Keratinocyte (primary cell): ENCODE data around the gene PEX11G. TPM values are rescaled to one million over a fixed set of nuclear protein-coding genes. Genes with fewer than 3 reads are reported as not detected.
A peak's percentile ranks its signal among the peaks of the same experiment; 100 is the strongest.

Experiments used
- DNase-seq: peaks from one replicate; pipeline ENCODE4 v3.0.0-alpha.2; 2011; ENCODE audit warnings: low read depth, missing footprints, low spot score
- FAIRE-seq: peaks from 2 replicates; lab custom pipeline; 2011; peaks lifted over from hg19 to GRCh38; lab: Jason Lieb, UNC
- H2AFZ ChIP-seq: 2 replicates; pipeline ENCODE4 v1.6.0; 2012; ENCODE audit warnings: low read length, control low read depth, inconsistent platforms; ENCODE audit not compliant: control insufficient read depth
- H3K27ac ChIP-seq: 2 replicates; pipeline ENCODE4 v1.5.1; 2011; ENCODE audit warnings: low read length; ENCODE audit not compliant: control insufficient read depth, insufficient read depth
- H3K27me3 ChIP-seq: 3 replicates; pipeline ENCODE4 v1.6.0; 2011; ENCODE audit warnings: low read length; ENCODE audit not compliant: control insufficient read depth, insufficient read depth; ENCODE audit errors: extremely low read depth
- H3K36me3 ChIP-seq, 2 experiments: 2 replicates in 1 of 2; 3 replicates in 1 of 2; pipeline ENCODE4 v1.5.1; 2011; ENCODE audit warnings: low read length in 2 of 2, mild to moderate bottlenecking in 1 of 2; ENCODE audit not compliant: control insufficient read depth in 2 of 2, insufficient read depth in 2 of 2; ENCODE audit errors: extremely low read depth in 1 of 2
- H3K4me1 ChIP-seq: 3 replicates; pipeline ENCODE4 v1.5.1; 2011; ENCODE audit warnings: low read length; ENCODE audit not compliant: control insufficient read depth, insufficient read depth; ENCODE audit errors: extremely low read depth
- H3K4me2 ChIP-seq: 3 replicates; pipeline ENCODE4 v1.6.0; 2011; ENCODE audit warnings: low read depth, low read length; ENCODE audit not compliant: control insufficient read depth, insufficient read depth; ENCODE audit errors: extremely low read depth
- H3K4me3 ChIP-seq, 3 experiments: fragments of 200-600 bp in 1 of 3; sonication (generic) in 1 of 3; 2 replicates in 2 of 3; 3 replicates in 1 of 3; pipeline ENCODE4 v1.5.1; 2011 to 2016; ENCODE audit warnings: low read length in 3 of 3, mild to moderate bottlenecking in 3 of 3, control low read depth in 2 of 3, inconsistent platforms in 1 of 3, low read depth in 1 of 3, mixed read lengths in 1 of 3, mixed run types in 1 of 3, moderate library complexity in 1 of 3; ENCODE audit not compliant: control insufficient read depth in 2 of 3, insufficient read depth in 2 of 3; ENCODE audit errors: extremely low read depth in 1 of 3
- H3K79me2 ChIP-seq: 2 replicates; pipeline ENCODE4 v1.6.0; 2012; ENCODE audit warnings: low read length; ENCODE audit not compliant: control insufficient read depth, insufficient read depth
- H3K9ac ChIP-seq: 3 replicates; pipeline ENCODE4 v1.6.0; 2011; ENCODE audit warnings: low read length; ENCODE audit not compliant: control insufficient read depth, insufficient read depth; ENCODE audit errors: extremely low read depth
- H3K9me1 ChIP-seq: 3 replicates; pipeline ENCODE4 v1.6.0; 2011; ENCODE audit warnings: low read length; ENCODE audit not compliant: control insufficient read depth, insufficient read depth; ENCODE audit errors: extremely low read depth
- H3K9me3 ChIP-seq: 2 replicates; pipeline ENCODE4 v1.5.1; 2012; ENCODE audit warnings: low read depth, low read length; ENCODE audit not compliant: control insufficient read depth
- H4K20me1 ChIP-seq: 3 replicates; pipeline ENCODE4 v1.6.0; 2011; ENCODE audit warnings: low read length; ENCODE audit not compliant: control insufficient read depth, insufficient read depth; ENCODE audit errors: extremely low read depth
- EZH2 ChIP-seq: IDR thresholded peaks from one replicate; pipeline ENCODE4 v1.6.1; 2012; ENCODE audit warnings: inconsistent platforms, mild to moderate bottlenecking, low read length, moderate library complexity
- dilution Hi-C: fragments of 300-500 bp; cut with MboI; formaldehyde crosslinking; loops from one replicate; pipeline ENCODE4 v1.7.0; 2020; ENCODE audit warnings: low sequenced_read_pairs; ENCODE audit not compliant: extremely low pct_ligation_motif_present
- polyA plus RNA-seq, 5 experiments: library from polyadenylated mRNA; depleted of rRNA in 3 of 5; stranded (reverse) in 3 of 5; stranded (forward) in 1 of 5; unstranded in 1 of 5; fragments of >200 nt; gene quantifications; 1 replicate in 1 of 5; 2 replicates in 3 of 5; 3 replicates in 1 of 5; pipeline versions ENCODE4 v1.2.1 to v1.2.3, GENCODE V29; 2011 to 2012; ENCODE audit warnings: missing spikeins in 2 of 5, low read depth in 1 of 5, low replicate concordance in 1 of 5
- TF ChIP-seq, protein P1 (sequence below), 3 experiments: IDR thresholded peaks in 1 of 3; conservative IDR thresholded peaks in 1 of 3; optimal IDR thresholded peaks in 1 of 3; 2 replicates in 2 of 3; 3 replicates in 1 of 3; pipeline versions ENCODE3 to v1.5.1; 2011; ENCODE audit warnings: low read length in 3 of 3, mild to moderate bottlenecking in 3 of 3, moderate library complexity in 2 of 3, control low read depth in 1 of 3, inconsistent platforms in 1 of 3; ENCODE audit not compliant: insufficient read depth in 2 of 3; ENCODE audit errors: extremely low read depth in 1 of 3

Gene PEX11G
- polyA plus RNA-seq, 1 donor (not counting 4 experiments of a cell fraction or from before 2014, with no cell fraction given): 1.1 TPM

DNA sequence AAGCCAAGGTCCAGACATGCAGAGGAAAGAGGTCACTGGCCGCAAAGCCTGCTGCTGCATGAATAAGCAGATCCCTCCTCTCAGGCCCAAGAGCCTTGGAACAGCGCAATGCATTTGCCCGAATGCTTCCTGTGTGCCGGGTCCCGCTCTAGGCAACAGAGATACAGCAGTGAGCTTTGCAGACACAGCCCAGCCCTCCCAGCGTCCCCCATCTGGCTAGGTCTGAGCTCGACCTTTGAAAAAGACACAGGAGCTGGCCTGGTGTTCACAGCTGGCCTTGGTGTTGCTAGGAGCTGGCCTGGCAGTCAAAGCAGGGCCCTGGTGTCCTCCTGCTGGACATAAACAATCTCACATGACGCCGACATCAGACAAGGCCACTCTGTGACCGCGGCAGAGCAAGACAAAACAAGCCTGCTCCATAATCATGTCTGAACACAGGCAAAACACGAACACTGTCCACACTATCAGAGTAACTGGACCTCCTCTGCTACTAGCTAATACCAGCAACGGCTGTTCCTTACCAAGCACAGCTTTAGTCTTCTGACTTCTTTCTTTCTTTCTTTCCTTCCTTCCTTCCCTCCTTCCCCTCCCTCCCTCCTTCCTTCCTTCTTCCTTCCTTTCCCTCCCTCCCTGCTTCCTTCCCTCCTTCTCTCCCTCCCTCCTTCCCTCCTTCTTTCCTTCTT, 5.7 kb upstream of the PEX11G start:
- Histone ChIP-seq H3K36me3 (no peaks in the 10 kb centered on the region), H3K79me2 (no peaks in the 10 kb centered on the region), H3K4me1 (peaks cover 6% of the 10 kb centered on the region), H4K20me1 (no peaks in the 10 kb centered on the region), H3K27me3 (peaks cover 6% of the 10 kb centered on the region), H3K9me1 (no peaks in the 10 kb centered on the region), H3K27ac (no peak overlapping the region), H2AFZ (peak overlapping the region; percentile 68), H3K9ac (peak overlapping the region; percentile 37), H3K4me2 (peak overlapping the region; percentile 12), H3K4me3 (no peak overlapping the region), H3K9me3 (no peaks in the 10 kb centered on the region)
- peak; percentile 53 for FAIRE-seq
- DNase-seq: no peak
- dilution Hi-C loops: no loop called here
- no peak for TF ChIP-seq EZH2
- TF ChIP-seq, protein P1, sequence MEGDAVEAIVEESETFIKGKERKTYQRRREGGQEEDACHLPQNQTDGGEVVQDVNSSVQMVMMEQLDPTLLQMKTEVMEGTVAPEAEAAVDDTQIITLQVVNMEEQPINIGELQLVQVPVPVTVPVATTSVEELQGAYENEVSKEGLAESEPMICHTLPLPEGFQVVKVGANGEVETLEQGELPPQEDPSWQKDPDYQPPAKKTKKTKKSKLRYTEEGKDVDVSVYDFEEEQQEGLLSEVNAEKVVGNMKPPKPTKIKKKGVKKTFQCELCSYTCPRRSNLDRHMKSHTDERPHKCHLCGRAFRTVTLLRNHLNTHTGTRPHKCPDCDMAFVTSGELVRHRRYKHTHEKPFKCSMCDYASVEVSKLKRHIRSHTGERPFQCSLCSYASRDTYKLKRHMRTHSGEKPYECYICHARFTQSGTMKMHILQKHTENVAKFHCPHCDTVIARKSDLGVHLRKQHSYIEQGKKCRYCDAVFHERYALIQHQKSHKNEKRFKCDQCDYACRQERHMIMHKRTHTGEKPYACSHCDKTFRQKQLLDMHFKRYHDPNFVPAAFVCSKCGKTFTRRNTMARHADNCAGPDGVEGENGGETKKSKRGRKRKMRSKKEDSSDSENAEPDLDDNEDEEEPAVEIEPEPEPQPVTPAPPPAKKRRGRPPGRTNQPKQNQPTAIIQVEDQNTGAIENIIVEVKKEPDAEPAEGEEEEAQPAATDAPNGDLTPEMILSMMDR (optimal IDR thresholded peaks at IDR 0.05 in 1 of 3, IDR thresholded peaks at IDR 0.05 in 1 of 3, conservative IDR thresholded peaks at IDR 0.05 in 1 of 3; ENCODE audit: extremely low read depth in 1 of 3, insufficient read depth in 2 of 3, low read length in 3 of 3): peak in 1 of 3 experiments; percentile 12

DNA sequence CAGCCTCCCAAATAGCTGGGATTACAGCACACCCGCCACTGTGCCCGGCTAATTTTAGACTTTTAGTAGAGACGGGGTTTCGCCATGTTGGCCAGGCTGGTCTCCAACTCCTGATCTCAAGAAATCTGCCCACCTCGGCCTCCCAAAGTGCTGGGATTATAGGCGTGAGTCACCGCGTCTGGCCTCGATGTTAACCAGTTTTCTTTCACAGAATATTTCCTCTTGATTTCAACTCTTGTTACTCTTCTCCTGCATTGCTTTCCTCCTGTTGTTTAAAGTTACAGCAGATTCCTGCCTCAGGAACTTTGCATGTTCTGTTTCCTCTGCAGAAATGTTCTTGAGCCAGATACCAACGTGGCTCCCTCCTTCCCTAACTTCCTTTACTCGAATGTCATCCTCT, 3.7 kb upstream of the PEX11G start:
- Histone ChIP-seq H3K4me2 (no peak overlapping the region), H4K20me1 (no peaks in the 10 kb centered on the region), H3K9me3 (no peaks in the 10 kb centered on the region), H3K27ac (no peak overlapping the region), H3K4me1 (peaks cover 11% of the 10 kb centered on the region), H3K9ac (no peak overlapping the region), H2AFZ (no peak overlapping the region), H3K27me3 (peaks cover 6% of the 10 kb centered on the region), H3K36me3 (no peaks in the 10 kb centered on the region), H3K4me3 (no peak overlapping the region), H3K9me1 (no peaks in the 10 kb centered on the region), H3K79me2 (no peaks in the 10 kb centered on the region)
- DNase-seq (no peak), FAIRE-seq (no peak)
- no peak for TF ChIP-seq EZH2
- TF ChIP-seq, protein P1 (optimal IDR thresholded peaks at IDR 0.05 in 1 of 3, IDR thresholded peaks at IDR 0.05 in 1 of 3, conservative IDR thresholded peaks at IDR 0.05 in 1 of 3; ENCODE audit: extremely low read depth in 1 of 3, insufficient read depth in 2 of 3, low read length in 3 of 3): no peak
- dilution Hi-C loops: no loop called here
